RPMI8226 (cell line): Measurements from ENCODE around the gene WIF1.
A peak's percentile ranks its signal among the peaks of the same experiment; 100 is the strongest.

Experiments
- DNase-seq: peaks from one replicate; pipeline ENCODE4 v3.0.0-alpha.2; 2015

Gene WIF1, protein sequence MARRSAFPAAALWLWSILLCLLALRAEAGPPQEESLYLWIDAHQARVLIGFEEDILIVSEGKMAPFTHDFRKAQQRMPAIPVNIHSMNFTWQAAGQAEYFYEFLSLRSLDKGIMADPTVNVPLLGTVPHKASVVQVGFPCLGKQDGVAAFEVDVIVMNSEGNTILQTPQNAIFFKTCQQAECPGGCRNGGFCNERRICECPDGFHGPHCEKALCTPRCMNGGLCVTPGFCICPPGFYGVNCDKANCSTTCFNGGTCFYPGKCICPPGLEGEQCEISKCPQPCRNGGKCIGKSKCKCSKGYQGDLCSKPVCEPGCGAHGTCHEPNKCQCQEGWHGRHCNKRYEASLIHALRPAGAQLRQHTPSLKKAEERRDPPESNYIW

DNA sequence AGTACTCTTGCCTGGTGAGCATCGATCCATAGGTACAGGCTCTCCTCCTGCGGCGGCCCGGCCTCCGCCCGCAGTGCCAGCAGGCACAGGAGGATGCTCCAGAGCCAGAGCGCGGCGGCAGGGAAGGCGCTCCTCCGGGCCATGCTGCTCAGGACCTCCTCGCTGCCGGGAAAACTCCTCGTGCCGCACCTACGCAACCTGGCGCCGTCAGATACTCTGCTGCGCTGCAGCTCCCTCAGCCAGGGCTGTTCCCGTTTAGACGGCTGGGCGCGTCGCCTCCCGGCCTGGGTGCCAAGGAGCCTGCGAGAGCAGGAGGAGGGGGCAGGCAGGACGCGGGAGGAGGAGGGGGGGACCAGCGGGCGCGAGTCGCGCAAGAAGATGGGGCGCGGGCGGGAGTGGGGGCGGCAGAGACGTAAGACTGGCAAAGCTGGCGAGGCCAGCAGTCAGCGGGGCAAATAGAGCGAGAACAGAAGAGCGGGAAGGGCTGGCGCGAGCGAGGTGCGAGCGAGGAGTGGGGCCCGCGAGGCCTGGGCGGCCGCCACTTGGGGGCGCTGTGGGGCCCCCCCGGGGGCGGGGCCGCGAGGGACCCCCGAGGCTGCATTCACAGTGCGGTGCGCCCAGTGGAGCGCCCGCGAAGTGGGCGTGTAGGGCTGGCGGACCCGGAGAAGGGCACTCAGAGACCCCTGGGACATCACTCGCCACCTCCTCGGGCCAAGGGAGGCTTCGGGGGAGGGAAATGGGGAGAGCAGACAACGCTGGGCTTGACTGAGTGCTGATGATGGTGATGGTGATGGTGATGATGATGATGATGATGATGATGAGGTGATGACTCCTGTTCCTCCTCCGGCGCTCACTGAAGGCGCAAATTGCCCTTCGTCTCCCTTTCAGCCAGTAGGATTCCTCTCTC is at the start of gene WIF1:
Gene WIF1, minus strand, starts transcription at position 257 of the 907 bp plus-strand sequence. Its CDS starts 114 bp downstream, at position 143.
- DNase-seq: no peak

GRCh38 chr12:65170209-65170881 is 49.2 kb upstream of the WIF1 start:
- peak; percentile 84 for DNase-seq

GRCh38 chr12:65169320-65170208 is 48.5 kb upstream of the WIF1 start, which contains the start of gene LEMD3:
LEMD3 (plus strand) TSS chr12:65169583; CDS start chr12:65169597, 14 bp downstream.
- DNase-seq: peak; percentile 98

GRCh38 chr12:65168681-65169319 is 47.7 kb upstream of the WIF1 start:
- peak; percentile 80 for DNase-seq

DNA sequence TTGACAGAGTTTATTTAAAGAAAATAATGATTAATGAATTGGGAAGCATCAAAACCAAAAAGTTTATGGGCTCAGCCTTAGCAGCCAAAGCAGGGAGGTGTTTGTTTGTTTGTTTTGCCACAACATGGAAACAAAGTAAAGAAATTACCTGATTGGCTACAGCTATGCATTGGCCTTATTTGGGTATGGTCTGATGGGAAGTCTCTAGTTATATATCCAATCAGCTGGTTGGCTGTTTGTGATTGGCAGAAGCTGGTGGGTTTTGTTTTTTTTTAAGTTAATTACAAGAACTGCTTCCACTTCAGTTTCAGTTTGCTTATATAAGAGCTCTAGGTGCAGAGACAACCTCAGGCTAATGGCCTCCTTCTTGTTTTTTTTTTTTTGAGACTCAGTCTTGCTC is 43.7 kb upstream of the WIF1 start:
- peak; percentile 9 for DNase-seq

- DNase-seq: no peak
Observed at GRCh38 chr12:65164244-65164643, 43.1 kb upstream of the WIF1 start.

GRCh38 chr12:65162609-65163008 is 41.5 kb upstream of the WIF1 start:
- no peak for DNase-seq

DNA sequence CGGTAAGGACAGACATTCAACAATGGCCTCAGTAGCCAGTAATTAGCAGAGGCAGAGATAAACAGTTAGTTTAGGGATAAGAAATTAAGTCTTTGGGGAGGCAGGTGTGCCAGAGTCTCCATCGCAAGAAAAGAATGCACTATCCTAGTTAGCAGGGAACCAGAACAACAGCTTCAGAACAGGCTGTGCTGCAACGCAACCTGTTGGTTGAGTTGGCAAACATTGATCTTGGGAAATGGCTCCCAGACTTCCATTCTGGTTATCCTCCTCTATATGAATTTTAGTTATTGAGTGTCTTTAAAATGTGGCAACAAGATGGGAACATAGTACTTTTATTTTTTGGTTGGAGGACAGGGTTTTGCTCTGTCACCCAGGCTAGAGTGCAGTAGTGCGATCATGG is 36.0 kb upstream of the WIF1 start:
- no peak for DNase-seq

DNA sequence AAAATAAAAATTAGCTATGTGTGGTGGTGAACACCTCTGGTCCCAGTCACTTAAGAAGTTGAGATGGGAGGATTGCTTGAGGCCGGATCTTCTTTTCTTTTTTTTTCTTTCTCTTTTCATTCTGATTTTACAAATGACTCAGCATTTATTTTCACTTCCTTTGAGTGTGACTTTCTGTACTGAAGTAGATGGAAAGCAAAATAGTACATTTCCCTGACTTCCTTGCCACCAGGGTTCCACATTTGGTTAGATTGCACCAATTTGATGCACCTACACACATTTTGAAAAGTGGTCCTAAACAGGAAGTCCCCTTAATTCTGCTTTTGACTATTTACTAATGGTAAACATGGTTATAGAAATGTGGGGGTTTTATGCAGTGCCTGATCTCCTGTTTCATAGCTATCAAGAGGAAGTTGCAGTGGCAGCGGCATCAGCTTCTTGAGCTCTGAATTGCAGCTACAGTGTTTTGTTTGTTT is 35.3 kb upstream of the WIF1 start:
- DNase-seq: peak; percentile 20

- DNase-seq: no peak
Observed at GRCh38 chr12:65155784-65156183, 34.7 kb upstream of the WIF1 start.

DNA sequence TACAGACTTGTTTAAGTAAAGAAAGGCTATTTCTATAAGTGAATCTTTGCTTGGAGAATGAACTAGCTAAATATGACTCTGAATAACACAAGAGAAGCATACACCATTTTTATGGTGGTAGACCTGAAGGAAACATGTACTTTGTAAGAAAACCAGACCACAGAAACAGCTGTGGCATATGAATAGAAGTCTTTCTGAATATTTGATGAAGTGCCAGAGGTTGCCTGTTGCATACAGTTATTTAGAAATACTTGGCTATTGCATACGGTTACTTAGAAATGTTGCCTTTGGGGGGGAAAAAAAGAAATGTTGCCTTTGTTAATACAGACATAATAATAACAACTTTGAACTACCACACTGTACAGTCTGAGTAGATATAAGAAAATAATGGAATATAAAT is 31.5 kb upstream of the WIF1 start:
- no peak for DNase-seq

- no peak for DNase-seq
Observed at GRCh38 chr12:65152012-65152411, 30.9 kb upstream of the WIF1 start.

- DNase-seq: no peak
Observed at GRCh38 chr12:65147312-65147905, 26.3 kb upstream of the WIF1 start.

DNA sequence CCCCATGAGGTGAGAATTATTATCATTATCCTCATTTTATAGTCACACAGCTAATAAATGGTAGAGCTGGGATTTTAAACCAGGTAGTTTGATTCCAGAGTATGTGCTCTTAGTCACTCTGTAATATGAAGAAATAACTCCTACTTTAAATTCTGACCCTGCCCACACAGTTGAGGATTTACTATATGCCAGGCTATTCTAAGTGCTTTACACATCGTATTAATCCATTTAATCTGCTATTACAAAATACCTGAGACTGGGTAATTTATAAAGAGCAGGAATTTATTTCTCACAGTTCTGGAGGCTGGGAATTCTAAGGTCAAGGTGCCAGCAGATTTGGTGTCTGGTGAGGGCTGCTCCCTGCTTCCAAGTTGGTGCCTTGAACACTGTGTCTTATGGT is 19.6 kb upstream of the WIF1 start:
- DNase-seq: no peak

- DNase-seq: no peak
Observed at GRCh38 chr12:65139389-65139788, 18.3 kb upstream of the WIF1 start.

DNA sequence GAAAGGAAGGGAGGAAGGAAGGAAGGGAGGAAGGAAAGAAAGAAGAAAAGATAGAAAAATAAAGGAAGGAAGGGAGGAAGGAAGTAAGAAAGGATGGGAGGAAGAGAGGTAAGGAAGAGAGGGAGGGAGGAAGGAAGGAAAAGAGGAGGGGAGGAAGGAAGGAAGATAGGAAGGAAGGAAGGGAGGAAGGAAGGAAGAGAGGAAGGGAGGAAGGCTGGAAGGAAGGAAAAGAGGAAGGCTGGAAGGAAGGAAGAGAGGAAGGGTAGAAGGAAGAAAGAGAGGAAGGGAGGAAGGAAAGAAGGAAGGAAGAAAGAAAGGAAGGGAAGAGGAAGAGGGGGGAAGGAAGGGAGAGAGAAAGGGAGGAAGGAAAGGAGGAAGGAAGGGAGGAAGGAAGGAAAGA is 12.8 kb upstream of the WIF1 start:
- DNase-seq: no peak

DNA sequence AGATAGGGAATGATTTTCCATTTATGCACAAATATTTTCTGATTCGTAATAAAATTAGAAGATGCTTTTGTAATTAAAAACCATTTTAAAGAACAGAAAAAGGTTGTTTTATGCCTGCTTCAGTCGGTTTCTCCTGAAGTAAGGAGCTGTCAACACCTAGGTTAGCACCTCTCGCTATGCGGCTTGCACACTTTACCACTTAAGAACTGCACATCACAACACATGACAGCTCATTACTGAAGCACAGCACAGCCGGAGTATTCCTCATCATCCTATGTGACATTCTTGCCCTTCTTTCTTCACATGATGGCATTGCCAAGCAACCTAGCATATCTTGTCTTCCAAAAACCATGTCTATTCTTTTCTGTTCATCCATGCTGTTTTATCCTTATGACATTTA is 5.4 kb upstream of the WIF1 start:
- DNase-seq: no peak

- DNase-seq: no peak
Observed at GRCh38 chr12:65125975-65126374, 4.9 kb upstream of the WIF1 start.

DNA sequence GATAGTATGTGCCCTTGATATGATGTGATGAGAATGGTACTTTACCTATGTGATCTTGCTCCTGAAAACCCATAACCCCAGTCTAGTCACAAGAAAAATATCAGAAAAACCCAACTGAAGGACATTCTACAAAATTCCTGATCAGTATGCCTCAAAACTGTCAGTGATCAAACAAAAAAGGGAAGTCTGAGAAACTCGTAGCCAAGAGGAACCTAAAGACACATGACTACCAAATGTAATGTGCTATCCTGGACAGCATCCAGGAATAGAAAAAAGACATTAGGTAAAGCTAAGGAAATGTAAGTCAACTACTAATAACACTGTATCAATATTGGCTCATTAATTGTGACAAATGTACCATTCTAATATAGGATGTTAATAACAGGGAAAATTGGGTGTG is 4.1 kb upstream of the WIF1 start:
- DNase-seq: no peak

- peak; percentile 67 for DNase-seq
Observed at GRCh38 chr12:65123435-65124063, 2.4 kb upstream of the WIF1 start.

DNA sequence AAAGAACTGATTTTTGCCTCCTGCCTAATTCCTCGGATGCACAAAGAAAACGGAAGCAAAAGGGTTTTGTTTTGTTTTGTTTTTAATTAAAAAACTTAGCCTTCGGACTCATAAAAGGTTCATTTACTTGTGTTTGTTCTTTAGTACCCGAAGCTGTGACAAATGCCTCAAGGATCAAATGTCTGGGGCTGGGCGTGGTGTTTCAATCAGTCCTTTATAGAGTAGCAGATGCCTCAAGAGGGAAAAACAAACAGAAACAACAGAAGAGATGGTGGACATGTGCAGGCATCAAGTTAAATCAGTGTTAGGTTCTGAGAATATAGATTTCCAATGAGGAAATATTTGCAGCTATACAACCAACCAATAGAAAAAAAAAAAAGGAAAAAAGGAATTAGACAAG is 1.6 kb upstream of the WIF1 start:
- no peak for DNase-seq
